GM15510 (cell line): Measurements from ENCODE around the gene SLC15A4.

Experiments
- POLR2A ChIP-seq: IDR thresholded peaks from 3 replicates; pipeline ENCODE4 v1.6.1; 2011; ENCODE audit warnings: borderline replicate concordance; ENCODE audit not compliant: insufficient read length; ENCODE audit errors: extremely low read depth

SLC15A4 gene

DNA sequence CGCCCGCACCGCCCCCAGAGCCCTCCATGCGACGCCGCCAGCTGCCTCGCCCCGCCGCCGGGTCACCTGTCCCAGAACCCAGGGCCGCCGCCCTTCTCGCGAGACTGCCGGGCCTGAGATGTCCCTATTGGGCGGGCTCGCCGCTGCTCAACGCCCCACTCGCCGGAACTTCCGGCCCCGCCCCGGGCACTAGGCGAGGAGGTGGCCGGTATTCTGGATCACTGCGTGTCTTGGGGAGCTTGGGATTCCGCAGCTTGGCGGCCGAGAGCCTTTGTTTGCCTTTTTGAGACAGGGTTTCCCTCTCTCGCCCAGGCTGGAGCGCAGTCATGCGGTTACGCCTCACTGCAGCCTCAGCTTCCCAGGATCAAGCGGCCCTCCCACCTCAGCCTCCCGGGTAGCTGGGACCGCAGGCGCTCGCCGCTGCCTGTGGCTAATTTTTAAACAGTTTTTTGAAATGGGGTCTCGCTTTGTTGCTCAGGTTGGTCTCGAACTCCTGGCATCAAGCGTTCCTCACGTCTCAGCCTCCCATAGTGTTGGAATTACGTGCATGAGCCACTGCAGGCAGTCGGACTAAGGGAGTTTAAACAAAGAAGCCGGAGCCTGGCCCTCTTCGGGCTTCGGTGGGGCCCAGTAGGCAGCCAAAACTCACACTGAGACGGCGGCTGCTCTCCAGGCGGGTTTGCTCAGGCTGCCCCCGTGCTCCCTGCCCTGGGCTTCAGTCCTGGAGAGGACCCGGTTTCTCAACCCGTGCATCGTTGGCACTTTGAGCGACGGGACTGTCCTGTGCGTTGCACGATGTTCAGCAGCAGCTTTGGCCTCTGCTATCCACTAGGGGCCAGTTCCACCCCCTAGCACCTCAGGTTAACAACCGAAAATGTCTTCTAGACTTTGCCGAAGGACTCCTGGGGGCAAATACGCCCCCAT lies at the start of gene SLC15A4:
Gene SLC15A4 (minus strand): TSS at position 43 of the 924 bp plus-strand sequence. CDS start 15 bp downstream, at position 28.
- peak; percentile 95 for TF ChIP-seq POLR2A

DNA sequence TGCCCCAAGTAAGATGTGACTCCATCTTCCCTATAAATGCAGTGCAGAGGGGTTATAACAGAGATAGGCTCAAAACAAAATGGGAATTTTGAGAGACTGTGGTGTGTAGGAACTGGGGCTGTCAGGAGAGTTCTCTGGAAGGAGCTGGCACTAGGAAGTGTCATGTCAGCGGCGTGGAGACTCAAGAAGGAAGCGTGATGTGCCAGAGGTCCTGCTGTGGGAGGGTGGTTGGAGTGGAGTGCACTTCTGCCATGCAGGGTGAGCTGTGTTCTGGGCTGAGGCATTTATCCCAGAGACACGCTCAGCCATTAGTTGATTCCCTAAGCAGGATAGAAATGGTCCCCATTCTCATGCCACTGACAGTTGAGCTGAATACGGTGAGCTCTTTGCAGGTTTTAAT lies 48.5 kb upstream of the SLC15A4 start:
- TF ChIP-seq POLR2A: no peak

DNA sequence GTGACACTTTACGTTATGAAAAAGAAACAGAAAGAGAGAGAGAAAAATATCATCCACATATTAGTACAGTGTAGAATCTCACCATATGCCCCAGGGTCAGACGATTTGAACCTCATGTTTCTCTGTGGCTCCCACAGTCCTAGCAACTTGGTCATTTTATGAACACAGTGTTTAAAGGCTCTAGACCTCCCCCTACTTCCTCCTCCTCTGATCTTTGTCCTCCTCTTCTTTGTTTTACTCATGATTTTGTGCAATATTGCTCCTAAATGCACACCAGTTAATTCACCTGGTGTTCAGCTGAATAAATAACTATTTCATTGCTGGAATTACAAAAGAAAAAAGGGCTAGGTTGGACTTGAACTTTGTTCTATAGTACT lies 47.7 kb upstream of the SLC15A4 start:
- no peak for TF ChIP-seq POLR2A

DNA sequence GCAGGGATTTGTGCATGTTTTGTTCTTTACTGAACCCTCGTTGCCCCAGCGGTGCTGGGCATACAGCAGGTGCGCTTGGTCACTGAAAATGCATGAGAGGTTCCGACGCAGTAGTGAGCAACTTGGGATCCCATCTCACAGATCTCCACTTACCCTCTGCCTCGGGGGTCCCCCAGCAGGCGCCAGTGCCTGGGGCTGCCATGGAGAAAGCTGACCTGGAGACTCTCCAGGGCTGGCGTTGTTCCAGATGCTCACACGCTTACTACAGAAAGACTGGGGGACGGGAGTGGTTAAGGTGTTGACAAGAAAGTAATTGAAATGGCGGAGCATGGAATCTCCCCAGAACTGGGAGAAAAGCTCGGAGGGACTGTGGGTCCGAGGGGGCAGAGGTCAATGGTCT lies 43.7 kb upstream of the SLC15A4 start:
- no peak for TF ChIP-seq POLR2A

DNA sequence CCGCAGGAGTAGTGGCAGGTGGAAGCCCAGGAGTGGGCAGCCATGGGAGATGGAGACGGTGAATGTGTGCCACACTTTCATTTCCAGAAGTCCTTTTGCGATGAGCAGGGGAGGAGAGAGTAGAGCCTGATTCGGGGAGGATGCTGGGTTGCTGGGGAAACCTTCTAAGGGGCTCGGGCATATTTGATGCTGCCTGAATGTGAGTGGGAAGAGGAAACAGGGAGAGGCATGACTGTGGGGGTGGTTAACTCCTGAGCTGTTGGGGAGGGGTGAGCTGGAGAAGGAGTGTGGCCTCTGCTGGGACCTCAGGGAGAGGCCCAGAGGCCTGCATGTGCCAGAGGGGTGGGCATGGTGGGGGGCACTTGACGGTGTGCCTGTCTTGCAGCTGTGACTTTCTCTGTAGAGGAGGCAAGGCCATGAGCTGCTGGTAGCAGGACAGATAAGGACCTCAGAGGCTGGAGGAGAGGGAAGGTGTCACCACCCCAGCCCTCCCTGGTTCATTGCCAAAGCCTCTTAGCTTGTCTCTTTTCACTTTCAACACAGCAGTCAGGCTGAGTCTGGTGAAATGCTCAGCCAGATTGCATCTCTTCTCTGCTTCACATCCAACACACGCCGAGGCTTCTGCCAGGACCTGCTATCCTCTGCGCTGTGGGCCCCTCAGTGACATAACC lies 40.9 kb upstream of the SLC15A4 start:
- TF ChIP-seq POLR2A: no peak

DNA sequence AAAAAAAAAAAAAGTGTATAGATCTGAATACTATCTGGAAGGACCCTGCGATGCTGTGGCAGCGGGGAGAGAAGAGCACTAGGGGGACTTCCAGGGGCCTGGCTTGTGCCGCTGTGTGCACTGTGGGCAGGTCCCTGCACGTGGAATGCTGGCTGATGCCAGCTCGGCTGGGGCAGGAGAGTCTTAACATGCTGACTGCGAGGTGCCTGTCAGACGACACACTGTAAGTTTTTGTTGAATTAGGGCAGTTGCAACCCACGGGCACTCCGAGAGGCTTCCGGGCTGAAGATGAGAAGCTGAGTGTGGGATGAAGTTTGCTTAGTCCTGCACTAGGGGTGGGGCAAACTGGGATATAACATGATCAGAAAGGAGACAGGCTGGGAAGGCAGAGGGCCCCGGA lies 40.2 kb upstream of the SLC15A4 start:
- no peak for TF ChIP-seq POLR2A

DNA sequence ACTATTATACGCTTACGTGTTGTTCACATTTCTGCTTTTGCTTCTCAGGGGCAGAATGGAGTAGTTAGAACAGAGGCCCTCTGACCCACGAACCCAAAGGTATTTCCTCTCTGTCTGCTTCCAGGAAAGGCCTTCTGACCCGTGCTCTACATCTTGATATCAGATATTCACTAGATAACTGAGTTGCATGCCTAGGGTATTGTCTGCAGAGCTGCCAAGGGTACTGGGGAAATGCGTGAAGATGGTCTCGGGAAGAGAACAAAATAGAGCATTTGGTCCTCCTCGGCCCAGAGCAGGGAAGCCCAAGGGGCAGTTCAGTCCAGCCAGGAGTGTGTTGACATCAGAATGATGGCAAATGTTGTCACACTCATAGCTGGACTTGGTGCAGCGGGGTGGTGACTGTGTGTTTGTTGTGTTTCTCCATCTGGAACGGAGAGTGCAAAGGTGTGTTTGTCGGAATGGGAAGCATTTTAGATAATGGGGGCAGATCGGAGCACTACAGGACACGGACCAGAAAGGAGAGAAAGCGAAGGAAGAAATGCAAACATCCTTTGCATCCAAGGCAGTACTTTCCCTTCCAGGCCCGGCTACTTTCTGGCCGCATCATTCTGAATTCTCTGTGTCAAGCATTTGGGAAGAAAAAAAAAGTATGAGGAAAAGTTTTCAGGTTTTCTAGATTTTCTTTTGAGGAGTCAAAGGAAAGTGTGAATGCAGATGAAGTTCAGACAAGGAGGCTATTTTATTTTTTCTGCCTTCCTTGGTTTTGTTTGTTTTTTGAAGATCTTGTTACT lies 37.7 kb upstream of the SLC15A4 start:
- TF ChIP-seq POLR2A: no peak

DNA sequence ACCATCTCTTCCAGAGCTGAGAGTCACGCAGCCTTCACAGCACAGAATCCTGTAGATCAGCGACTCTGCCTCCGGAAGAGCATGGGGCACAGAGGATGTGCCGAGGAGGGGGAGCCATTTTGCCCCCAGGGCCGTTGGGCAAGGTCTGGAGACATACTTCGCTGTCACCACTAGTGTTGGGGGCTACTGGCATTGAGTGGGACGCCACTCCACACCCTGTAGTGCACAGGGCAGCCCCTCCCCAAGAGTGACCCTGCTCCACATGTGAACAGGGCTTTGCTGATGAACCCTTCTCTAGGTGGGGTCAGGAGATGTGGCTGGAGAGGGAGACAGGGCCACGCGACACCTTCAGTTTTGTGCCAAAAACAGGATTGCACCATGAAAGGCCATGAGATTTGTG lies 35.6 kb upstream of the SLC15A4 start:
- TF ChIP-seq POLR2A: no peak

DNA sequence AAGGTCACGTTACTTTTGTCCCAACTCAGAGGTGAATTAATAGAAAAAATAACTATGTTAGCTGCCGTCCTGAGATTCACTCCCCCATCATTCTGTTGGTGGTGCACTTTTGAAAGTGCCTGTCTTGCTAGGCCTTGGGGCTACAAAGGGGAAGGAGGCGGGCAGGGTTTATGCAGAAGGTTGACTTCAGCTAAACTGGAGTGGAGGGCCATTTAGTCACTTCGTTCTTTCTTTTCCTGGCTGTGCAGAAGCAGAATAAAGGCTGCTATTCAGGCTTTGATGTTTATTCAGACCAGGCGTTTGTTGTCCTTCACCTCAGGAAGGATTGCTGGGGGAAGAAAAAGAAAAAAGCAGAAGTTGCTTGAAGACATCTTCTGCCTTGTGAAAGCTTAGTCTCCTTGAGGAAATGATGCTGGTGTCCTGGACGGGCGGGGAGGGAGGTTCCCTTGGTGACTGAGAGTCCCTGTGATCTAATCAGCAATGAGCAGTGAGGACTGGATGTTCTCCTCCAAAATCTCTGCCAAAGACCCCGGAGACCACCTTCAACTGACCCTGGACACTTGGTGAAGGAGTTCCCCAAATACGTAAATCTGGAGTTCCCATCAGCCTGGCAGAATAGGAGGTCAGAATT lies 33.5 kb upstream of the SLC15A4 start:
- no peak for TF ChIP-seq POLR2A

DNA sequence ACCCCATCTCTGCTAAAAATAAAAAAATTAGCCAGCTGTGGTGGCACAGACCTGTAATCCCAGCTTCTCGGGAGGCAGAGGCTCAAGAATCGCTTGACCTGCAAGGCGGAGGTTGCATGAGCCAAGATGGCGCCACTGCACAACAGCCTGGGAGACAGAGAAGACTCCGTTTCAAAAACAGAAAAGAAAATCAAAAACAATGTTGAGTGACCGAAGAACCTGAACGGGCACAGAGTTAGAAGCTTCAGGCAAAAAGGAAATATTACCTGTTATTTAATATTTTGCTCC lies 33.0 kb upstream of the SLC15A4 start:
- TF ChIP-seq POLR2A: no peak

DNA sequence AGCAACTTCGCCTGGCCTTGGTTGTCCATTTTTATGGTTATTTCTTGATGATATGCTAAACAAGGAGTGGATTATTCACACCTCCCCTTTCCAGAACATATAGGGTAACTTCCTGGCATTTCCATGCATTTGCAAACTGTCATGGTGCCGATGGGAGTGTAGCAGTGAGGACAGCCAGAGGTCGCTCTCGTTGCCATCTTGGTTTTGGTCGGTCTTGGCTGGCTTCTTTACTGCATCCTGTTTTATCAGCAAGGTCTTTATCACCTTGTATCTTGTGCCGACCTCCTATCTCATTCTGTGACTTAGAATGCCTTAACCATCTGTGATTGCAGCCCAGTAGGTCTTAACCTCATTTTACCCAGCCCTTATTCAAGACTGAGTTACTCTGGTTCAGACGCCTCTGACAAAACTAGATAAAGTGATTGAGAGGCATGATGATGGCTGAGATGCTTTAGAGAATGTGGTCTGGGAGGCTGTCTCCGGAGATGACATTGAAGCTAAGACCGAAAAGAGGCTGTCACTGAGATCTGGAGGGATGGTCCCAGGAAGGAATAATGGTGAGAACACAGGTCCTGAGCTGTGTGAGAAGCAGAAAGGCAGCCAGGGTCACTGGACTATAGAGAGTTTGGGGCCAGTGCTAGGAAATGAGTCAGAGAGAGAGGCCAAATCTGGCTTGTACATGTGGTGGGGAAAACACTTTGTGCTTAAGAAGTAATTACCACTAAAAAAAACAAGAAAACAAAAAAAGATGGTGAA lies 32.5 kb upstream of the SLC15A4 start:
- no peak for TF ChIP-seq POLR2A

DNA sequence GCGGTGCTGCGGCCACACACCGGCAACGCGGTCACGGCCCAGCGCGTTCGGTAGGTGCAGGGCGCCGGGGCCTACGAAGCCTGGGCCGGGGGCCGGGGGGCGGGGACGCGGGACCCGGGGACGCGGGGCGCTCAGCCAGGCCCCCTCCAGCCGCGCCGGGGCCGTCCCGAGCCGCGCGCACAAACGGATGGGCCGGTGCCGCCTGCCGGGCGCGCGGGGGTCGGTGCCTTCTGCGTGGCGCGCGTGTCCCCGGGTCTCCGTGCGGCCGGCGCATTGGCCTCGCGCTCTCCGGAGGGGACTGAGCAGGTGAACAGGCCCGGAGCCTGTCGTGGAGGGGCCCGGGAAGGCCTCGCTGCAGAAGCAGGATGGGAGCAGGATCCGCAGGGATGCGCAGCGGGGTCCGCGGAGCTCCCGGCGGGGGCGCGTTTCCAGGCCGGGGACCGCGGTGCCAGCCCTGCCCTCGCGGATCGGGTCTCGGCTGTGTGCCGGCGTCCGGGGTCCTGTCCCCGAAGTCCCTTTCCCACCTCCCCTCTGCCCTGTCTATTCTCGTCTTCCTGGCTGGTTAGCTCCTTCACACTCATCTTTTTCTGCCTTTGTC lies 29.9 kb upstream of the SLC15A4 start:
- TF ChIP-seq POLR2A: no peak

DNA sequence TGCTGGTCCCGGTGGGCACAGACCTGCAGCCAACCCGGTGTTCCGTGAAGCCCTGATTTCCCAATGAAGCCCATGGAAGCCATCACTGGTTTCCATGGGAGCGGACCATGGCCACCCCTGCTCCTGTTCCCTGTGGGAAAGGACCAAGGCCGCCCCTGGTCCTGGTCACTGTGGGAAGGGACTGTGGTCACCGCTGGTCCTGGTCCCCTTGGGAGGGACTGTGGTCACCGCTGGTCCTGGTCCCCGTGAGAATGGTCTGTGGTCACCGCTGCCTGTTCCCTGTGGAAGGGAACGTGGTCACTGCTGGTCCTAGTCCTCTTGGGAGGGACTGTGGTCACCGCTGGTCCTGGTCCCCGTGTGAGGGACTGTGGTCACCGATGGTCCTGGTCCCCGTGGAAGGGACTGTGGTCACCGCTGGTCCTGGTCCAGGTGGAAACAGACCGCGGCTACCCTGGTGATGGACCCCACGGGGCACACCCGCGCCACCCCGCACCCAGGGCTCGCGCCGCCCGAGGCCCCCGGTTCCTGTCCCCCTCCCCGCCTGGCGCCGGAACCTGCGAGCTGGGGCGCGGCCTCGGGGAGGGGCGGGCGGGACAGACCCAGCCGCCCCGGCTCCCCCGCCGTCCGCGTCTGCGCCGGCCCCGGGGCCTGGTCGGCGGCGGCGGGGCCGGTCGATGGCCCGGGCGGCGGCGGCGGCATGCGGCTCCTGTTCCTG lies 29.3 kb upstream of the SLC15A4 start, which contains the start of gene GLT1D1:
Gene GLT1D1 (plus strand): TSS at position 594 of the 715 bp plus-strand sequence. CDS start 104 bp downstream, at position 698.
- no peak for TF ChIP-seq POLR2A
